Nephron (organoid): ENCODE results near the gene ENO2.
"Not testable (repeated sequence)": the region's sequence is repeated elsewhere in the genome, so short reads cannot be mapped to it uniquely, and the experiment has no call there.

Source experiments
- H3K27ac Mint-ChIP-seq, 3 experiments: 2 replicates each; pipeline ENCODE4 v1.8.0; 2020; ENCODE audit warnings: mixed read lengths in 3 of 3, mild to moderate bottlenecking in 2 of 3, moderate library complexity in 1 of 3
- H3K27me3 Mint-ChIP-seq: 2 replicates; pipeline ENCODE4 v1.8.0; 2021; ENCODE audit warnings: low read depth, mild to moderate bottlenecking, moderate library complexity, mixed read lengths
- H3K36me3 Mint-ChIP-seq: 2 replicates; pipeline ENCODE4 v1.8.0; 2020; ENCODE audit warnings: low read depth, mixed read lengths
- H3K4me1 Mint-ChIP-seq: 2 replicates; pipeline ENCODE4 v1.8.0; 2020; ENCODE audit warnings: mixed read lengths
- H3K4me3 Mint-ChIP-seq, 3 experiments: 2 replicates each; pipeline ENCODE4 v1.8.0; 2020; ENCODE audit warnings: mild to moderate bottlenecking in 3 of 3, mixed read lengths in 3 of 3, moderate library complexity in 2 of 3
- H3K9me3 Mint-ChIP-seq: 2 replicates; pipeline ENCODE4 v1.8.0; 2020; ENCODE audit warnings: mixed read lengths
- CTCF ChIP-seq, 3 experiments: fragments of 200-600 bp; sonication (generic); IDR thresholded peaks; one replicate each; pipeline ENCODE4 v1.5.0; 2021; ENCODE audit warnings: antibody characterized with exemption in 3 of 3; ENCODE audit not compliant: unreplicated experiment in 3 of 3

ENO2 gene

GRCh38 chr12:6914246-6914946 is at the start of gene ENO2:
TSS of gene ENO2 (plus strand) at chr12:6914580. CDS start at chr12:6915833, 1,253 bp downstream.
- H3K27ac Mint-ChIP-seq, result peak within 1 kb of the TSS; percentile 46 to 83 (median 80)
- peaks cover 6% of the 10 kb centered on the region for H3K4me1 Mint-ChIP-seq
- peak within 1 kb of the TSS; percentile 89 to 97 (median 91) for H3K4me3 Mint-ChIP-seq
- no peak for TF ChIP-seq CTCF (IDR thresholded peaks at IDR 0.05; ENCODE audit: unreplicated experiment in 3 of 3)
- peaks cover 37% of the 10 kb centered on the region for H3K27me3 Mint-ChIP-seq
- peaks cover 4% of the 10 kb centered on the region for H3K36me3 Mint-ChIP-seq
- no peaks in the 10 kb centered on the region for H3K9me3 Mint-ChIP-seq

GRCh38 chr12:6865307-6865706 is 49.1 kb upstream of the ENO2 start:
- H3K27me3 Mint-ChIP-seq, H3K9me3 Mint-ChIP-seq: not testable (repeated sequence)
- H3K4me1 Mint-ChIP-seq, result peaks cover 24% of the 10 kb centered on the region
- peak overlapping the region in 1 of 3 experiments; percentile 30 for H3K27ac Mint-ChIP-seq
- peak overlapping the region; percentile 48 to 78 (median 75) for H3K4me3 Mint-ChIP-seq
- peaks cover 63% of the 10 kb centered on the region for H3K36me3 Mint-ChIP-seq

GRCh38 chr12:6866163-6866919 is 48.0 kb upstream of the ENO2 start:
- H3K36me3 Mint-ChIP-seq, result peaks cover 58% of the 10 kb centered on the region
- peak overlapping the region; percentile 90 to 97 (median 96) for H3K4me3 Mint-ChIP-seq
- peak overlapping the region in 1 of 3 experiments; percentile 93 for H3K27ac Mint-ChIP-seq
- no peaks in the 10 kb centered on the region for H3K9me3 Mint-ChIP-seq
- TF ChIP-seq CTCF (IDR thresholded peaks at IDR 0.05; ENCODE audit: unreplicated experiment in 3 of 3), result no peak
- H3K4me1 Mint-ChIP-seq, result peaks cover 29% of the 10 kb centered on the region
- peaks cover 7% of the 10 kb centered on the region for H3K27me3 Mint-ChIP-seq

- H3K4me3 Mint-ChIP-seq, result peak overlapping the region; percentile 90 to 97 (median 96)
- peaks cover 7% of the 10 kb centered on the region for H3K27me3 Mint-ChIP-seq
- TF ChIP-seq CTCF (IDR thresholded peaks at IDR 0.05; ENCODE audit: unreplicated experiment in 3 of 3), result no peak
- peak overlapping the region; percentile 65 to 93 (median 91) for H3K27ac Mint-ChIP-seq
- peaks cover 55% of the 10 kb centered on the region for H3K36me3 Mint-ChIP-seq
- H3K9me3 Mint-ChIP-seq, result no peaks in the 10 kb centered on the region
- peaks cover 32% of the 10 kb centered on the region for H3K4me1 Mint-ChIP-seq
These were observed 47.4 kb upstream of the ENO2 start for GRCh38 chr12:6866920-6867412.

- H3K4me1 Mint-ChIP-seq, result peaks cover 37% of the 10 kb centered on the region
- H3K9me3 Mint-ChIP-seq, result no peaks in the 10 kb centered on the region
- H3K27me3 Mint-ChIP-seq, result peaks cover 7% of the 10 kb centered on the region
- peaks cover 50% of the 10 kb centered on the region for H3K36me3 Mint-ChIP-seq
- peak within 1 kb of the TSS; percentile 84 to 93 (median 91) for H3K27ac Mint-ChIP-seq
- TF ChIP-seq CTCF (IDR thresholded peaks at IDR 0.05; ENCODE audit: unreplicated experiment in 3 of 3), result no peak
- H3K4me3 Mint-ChIP-seq, result peak within 1 kb of the TSS; percentile 93 to 97 (median 96)
These were observed 46.8 kb upstream of the ENO2 start, which contains the start of gene TPI1 for GRCh38 chr12:6867413-6868210. TSS of gene TPI1 (plus strand) at chr12:6867531. CDS start at chr12:6867567, 36 bp downstream.
